Left ventricle myocardium superior (tissue), 1 donor: ENCODE data around the gene PHYHD1. TPM values are rescaled to one million over a fixed set of nuclear protein-coding genes. Genes with fewer than 3 reads are reported as not detected.
A peak's percentile ranks its signal among the peaks of the same experiment; 100 is the strongest.
"Not testable (repeated sequence)": the region's sequence is repeated elsewhere in the genome, so short reads cannot be mapped to it uniquely, and the experiment has no call there.

Experiments used
- ATAC-seq: fragments of 200-7000 bp; cut with Tn5 transposase; one replicate; pipeline ENCODE4 v1.9.1; 2020; ENCODE audit warnings: mild to moderate bottlenecking, moderate library complexity
- DNase-seq: peaks from one replicate; pipeline ENCODE4 v3.0.0-alpha.2; 2020
- intact Hi-C: fragments of 100-400 bp; cut with micrococcal nuclease; formaldehyde crosslinking; loops from one replicate; pipeline ENCODE4 v1.11.0; 2022
- total RNA-seq: library from RNA; stranded (reverse); fragmentation: NEBNext Ultra II Directional; extraction: Animal tissue kit (Norgen Biotek cat#: 25700); gene quantifications from one replicate; pipeline ENCODE4 v1.2.1, GENCODE V29; 2021
- donor health status: DM: no; HTN: yes; CAD: no; lungs with severe emphysema.

Gene PHYHD1
- total RNA-seq, 1 donor from 2014 or later = 39.7 TPM

DNA sequence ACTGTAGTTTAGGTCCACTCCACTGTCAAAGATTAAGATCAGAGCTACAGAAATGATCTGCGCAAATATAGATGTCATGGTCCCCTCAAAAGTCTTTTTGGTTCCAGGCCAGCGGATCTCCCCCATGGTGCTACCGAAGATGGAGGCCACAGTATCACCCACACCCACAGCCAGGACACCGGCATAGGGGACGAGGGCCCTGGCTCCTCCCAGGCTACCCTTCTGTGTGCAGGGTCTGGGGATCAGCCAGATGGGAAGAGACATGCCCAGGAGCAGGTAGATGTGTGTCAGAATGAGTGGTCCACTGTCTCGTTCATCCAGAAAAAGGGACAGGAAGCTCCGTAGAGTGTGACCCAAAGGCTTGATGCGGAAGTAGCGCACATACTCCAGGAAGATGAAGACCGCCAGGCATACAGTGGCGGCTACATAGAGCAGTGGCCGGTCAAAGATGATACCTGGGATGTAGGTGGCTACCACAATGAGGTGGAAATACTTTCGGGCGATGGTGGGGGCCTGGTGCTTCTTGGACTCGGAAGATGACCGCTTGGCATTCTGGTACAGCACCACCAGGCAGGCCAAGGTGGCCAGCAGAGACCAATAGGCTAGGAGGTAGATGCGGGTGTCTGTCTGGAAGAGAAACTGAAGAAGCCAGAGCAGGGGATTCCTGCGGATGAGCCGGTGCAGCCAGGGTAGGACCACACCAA, 25.2 kb downstream of the PHYHD1 start:
- DNase-seq = no peak
- intact Hi-C loops = no loop called here

DNA sequence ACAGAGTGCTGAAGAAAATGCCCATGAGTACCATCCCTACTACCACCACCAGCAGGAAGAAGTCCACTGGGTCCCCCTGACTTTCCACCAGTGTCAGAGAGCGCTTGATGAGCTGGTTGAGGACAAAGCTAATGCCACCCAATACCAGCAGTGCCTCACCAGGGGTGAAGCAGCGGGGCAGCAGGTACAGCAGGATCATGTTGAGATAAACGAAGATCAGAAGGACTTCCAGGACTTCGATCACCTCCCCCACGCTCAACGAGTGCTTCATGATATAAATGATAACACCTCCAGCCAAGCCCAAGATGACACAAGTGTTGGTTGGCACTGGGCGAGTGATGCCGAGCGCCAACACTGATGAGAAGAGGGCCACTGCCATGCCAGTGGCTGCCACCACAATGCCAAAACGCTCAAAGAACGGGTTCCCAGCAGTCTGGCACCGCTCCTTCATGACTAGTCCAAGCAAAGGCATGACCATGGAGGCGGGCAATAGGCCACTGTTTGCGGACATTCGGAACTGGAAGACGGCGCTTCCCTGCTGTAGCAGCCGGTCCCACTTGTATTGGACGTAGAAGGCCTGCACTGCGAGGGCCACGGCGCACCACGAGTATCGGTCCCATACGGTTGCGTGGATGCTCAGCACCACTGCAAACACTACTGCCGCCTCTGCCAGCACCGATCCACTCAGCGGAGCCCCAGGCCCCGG, 25.9 kb downstream of the PHYHD1 start:
- DNase-seq = peak; percentile 39
- intact Hi-C loops = no loop called here
- ATAC-seq = peak; percentile 44

More for the DNA sequence above, 25.2 kb downstream of the PHYHD1 start:
- ATAC-seq = no peak

DNA sequence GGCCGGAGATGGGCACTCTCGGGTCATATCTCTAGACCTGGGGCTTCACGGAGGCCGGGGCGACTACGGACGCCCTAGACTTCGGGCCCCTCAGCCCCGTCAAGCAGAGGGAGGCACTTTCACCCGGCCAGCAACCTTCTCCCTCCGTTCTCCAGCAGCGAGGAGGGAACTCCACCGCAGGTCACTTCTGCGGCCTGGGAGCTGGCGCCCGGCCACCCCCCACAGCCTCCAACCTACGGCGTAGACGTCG, 26.4 kb downstream of the PHYHD1 start:
- DNase-seq = no peak
- intact Hi-C loops = no loop called here
- no peak for ATAC-seq

DNA sequence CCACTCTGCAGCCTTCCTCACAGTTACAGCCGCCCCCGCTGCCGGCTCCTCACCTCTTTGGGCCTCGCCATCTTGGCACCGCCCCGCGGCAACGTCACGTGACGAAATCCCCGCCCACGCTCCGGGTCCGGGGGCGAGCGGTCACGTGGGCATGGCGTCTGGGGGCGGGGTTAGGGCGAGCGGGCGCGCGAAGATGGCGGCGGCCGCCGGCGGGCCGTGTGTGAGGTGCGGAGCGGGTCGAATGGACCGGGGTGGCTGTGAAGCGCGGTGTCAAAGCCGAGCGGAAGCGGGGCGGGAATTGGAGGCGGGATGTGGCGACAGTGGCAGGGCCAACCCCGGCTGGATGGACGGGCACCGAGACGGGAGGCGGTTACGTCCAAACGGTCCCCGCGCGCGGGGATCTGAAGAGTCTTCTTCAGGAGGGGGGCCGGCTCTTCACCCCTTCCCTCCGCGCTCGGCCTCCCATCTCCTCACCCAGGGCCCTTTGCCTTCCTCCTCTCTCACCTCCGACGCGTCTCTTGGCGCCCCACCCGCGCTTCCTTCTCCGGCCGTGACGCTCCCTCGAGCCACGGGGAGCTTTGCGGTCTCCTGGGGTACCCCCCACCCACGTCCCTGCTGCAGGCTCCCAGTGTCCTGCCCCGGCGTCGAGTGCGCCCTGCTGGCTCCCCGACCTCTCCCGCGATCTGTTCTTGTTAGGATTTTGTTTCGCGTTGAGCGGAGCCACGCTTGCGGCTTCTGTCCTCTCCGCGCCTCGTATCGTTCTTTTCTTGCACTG, 26.9 kb downstream of the PHYHD1 start, which contains the start of the genes DOLK and NUP188:
DOLK (minus strand) TSS at position 77 of the 775 bp plus-strand sequence. CDS start 300 bp downstream, outside the sequence.
NUP188 (plus strand) TSS at position 173 of the 775 bp plus-strand sequence; CDS start at position 194, 21 bp downstream.
- intact Hi-C loops = no loop called here
- DNase-seq (peak; percentile 99), ATAC-seq (peak; percentile 94)

DNA sequence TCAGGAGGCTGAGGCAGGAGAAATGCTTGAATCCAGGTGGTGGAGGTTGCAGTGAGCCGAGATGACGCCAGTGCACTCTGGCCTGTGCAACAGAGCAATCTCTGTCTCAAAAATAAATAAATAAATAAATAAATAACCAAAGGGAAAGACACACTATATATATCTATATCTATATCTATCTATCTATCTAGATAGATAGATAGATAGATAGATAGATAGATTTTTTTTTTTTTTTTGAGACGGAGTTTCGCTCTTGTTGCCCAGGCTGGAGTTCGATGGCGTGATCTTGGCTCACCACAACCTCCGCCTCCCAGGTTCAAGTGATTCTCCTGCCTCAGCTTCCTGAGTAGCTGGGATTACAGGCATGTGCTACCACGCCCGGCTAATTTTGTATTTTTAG, 40.6 kb downstream of the PHYHD1 start:
- intact Hi-C loops, DNase-seq, ATAC-seq: not testable (repeated sequence)

DNA sequence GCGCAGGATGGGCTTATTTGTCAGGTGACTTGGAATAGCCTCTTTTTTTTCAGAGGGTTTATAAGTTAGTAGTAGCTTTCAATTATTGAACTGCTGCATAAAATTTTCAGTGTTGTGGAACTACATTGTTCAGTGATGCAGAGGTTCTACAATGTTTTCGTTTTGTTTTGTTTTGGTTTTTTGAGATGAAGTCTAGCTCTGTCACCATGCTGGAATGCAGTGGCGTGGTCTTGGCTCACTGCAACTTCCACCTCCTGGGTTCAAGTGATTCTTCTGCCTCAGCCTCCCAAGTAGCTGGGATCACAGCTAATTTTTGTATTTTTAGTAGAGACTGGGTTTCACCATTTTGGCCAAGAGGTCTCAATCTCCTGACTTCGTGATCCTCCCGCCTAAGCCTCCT, 48.7 kb downstream of the PHYHD1 start:
- intact Hi-C loops = no loop called here
- ATAC-seq (no peak), DNase-seq (no peak)

DNA sequence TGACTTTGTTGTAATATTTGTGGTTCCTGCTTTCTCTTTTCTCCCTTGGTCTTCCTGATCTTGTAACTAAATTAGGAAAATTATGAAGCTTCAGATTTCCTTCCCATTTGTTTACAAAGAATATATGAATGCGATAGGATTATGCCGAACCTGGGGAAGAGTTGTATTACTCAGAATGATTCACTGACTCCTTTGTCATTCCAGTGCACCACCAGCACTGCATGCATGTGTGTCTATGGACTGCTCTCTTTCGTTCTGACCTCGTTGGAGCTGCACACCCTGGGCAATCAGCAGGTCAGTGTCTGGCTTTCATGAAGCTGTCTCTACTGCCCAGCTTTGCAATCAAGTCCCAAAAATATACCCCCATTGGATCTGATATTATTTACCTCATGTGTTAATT, 52.2 kb downstream of the PHYHD1 start:
- intact Hi-C loops = no loop called here
- ATAC-seq (no peak), DNase-seq (no peak)

DNA sequence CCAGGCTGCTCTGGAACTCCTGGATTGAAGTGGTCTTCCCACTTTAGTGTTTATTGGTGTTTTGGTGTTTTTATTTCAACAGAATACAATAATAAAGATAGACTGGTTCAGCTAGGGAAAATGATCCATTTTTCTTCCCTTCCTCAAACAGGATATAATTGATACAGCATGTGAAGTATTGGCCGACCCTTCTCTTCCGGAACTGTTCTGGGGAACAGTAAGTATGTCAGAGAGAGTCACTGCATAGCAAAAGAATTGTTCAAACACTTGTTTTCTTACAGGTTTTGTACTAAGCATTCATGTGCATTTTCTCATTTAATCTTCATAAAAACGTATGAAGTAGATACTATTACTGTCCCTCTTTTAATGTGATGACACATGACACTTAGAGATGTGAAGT, 58.3 kb downstream of the PHYHD1 start:
- no peak for DNase-seq
- ATAC-seq = no peak
- intact Hi-C loops = no loop called here

DNA sequence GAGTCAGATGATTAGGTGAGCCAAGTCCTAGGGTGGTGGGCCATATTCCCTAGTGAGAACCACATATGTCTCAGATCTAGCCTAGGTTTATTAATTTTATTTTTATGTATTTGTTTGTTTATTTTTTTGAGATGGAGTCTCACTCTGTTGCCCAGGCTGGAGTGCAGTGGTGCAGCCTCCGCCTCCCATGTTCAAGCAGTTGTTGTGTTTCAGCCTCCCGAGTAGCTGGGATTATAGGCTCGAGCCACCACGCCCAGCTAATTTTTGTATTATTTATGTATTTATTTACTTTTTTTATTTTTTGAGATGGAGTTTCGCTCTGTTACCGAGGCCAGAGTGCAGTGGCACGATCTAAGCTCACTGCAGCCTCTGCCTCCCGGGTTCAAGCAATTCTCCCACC, 62.8 kb downstream of the PHYHD1 start:
- intact Hi-C loops = no loop called here
- DNase-seq (no peak), ATAC-seq (no peak)

DNA sequence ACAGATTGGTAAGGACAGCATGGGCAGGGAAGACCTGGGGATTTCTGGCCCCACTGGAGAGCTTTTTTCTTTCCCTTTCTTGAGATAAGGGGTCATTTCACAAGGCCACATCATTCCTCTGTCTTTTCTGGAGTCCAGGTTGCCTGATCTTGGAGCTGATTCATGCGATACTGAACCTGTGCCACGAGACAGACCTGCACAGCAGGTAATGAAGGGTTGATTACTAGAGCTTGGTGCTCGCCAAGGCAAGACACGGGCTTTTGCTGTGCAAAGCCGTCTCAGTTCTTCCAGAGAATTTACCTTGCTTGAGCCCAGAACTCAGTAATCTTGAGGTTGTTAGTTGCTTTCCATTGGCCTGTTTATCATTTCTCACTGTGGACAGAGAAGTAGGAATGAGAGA, 65.9 kb downstream of the PHYHD1 start:
- intact Hi-C loops = no loop called here
- no peak for ATAC-seq

DNA sequence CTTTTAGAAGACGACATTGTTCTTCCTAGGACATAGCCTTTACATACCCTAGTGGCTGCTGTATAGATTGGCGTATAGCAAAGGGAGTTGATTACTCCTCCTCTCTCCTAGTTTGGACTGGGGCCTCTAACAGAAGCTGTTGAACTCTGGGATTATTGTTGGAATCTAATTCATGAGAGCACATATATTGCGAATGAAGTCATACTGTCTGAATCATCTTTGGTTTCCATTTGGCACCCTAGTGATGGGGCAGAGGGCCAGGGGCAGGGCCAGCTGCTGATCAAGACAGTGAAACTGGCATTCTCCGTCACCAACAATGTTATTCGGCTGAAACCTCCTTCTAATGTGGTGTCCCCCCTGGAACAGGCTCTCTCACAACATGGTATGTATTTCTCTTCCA, 67.0 kb downstream of the PHYHD1 start:
- intact Hi-C loops = no loop called here
- peak; percentile 75 for ATAC-seq
- no peak for DNase-seq

More for the DNA sequence above, 65.9 kb downstream of the PHYHD1 start:
- no peak for DNase-seq

Other genes with a start within 250 kb of the PHYHD1 start
- 201 TPM for gene SET, start 231.8 kb upstream of the PHYHD1 start, total RNA-seq
- 5.9 TPM for gene PKN3, start 218.5 kb upstream of the PHYHD1 start, total RNA-seq
- 5.7 TPM for gene ZDHHC12, start 196.9 kb upstream of the PHYHD1 start, total RNA-seq
- gene ZER1, start 149.1 kb upstream of the PHYHD1 start, total RNA-seq = 58.5 TPM
- 19.9 TPM for gene TBC1D13, start 133.7 kb upstream of the PHYHD1 start, total RNA-seq
- 88.5 TPM for gene ENDOG, start 102.5 kb upstream of the PHYHD1 start, total RNA-seq
- gene SPOUT1, start 91.2 kb upstream of the PHYHD1 start, total RNA-seq = 13.5 TPM
- gene KYAT1, start 39.0 kb upstream of the PHYHD1 start, total RNA-seq = 16.6 TPM
- 21.6 TPM for gene LRRC8A, start 38.8 kb upstream of the PHYHD1 start, total RNA-seq
- 8.0 TPM for gene DOLK, start 26.6 kb downstream of the PHYHD1 start, total RNA-seq
- 17.4 TPM for gene NUP188, start 26.7 kb downstream of the PHYHD1 start, total RNA-seq
- 35.3 TPM for gene SH3GLB2, start 107.3 kb downstream of the PHYHD1 start, total RNA-seq
- gene MIGA2, start 115.6 kb downstream of the PHYHD1 start, total RNA-seq = 39.0 TPM
- gene DOLPP1, start 160.1 kb downstream of the PHYHD1 start, total RNA-seq = 5.2 TPM
- 94.6 TPM for gene CRAT, start 189.8 kb downstream of the PHYHD1 start, total RNA-seq
- 186 TPM for gene PTPA, start 190.4 kb downstream of the PHYHD1 start, total RNA-seq